ENCODE results near the gene WDR72.

WDR72 gene

DNA sequence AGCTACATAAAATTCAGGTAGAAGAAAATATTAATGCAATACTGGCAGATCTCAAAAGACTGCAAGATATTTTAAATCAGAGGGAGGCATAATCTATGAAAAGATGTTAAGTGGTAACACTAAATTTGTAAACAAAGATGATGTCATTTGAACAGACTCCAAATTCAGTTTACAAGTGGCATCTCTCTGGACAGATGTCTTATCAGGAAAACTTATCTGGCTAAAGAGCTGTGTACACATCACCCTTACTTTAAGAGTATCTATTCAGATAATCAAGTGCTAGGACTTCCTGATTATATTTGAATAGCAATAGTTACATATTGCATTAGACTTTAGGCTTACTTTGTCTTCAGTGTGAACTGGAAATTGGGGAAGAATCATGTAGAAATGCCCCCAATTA, 231.5 kb downstream of the WDR72 start:
- DNase-seq, result no peak

DNA sequence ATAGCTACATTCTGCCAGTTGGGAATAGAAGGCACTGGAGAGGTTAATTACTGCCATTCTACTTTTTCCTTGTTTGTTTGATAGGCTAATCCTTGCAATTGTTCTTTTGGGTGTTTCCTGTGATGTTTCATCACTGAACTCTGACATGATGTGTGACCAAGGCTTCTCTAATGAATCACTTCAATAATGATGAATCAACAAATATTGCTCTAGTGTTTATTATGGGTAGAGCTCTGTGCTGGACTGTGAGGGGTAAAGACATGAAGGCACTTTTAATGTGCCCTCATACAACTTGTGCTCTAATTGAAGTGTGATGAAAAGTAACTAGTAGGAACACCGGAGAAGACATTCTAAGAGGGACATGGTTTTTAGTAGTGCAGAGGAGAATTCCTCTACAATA, 233.6 kb downstream of the WDR72 start:
- no peak for DNase-seq

DNA sequence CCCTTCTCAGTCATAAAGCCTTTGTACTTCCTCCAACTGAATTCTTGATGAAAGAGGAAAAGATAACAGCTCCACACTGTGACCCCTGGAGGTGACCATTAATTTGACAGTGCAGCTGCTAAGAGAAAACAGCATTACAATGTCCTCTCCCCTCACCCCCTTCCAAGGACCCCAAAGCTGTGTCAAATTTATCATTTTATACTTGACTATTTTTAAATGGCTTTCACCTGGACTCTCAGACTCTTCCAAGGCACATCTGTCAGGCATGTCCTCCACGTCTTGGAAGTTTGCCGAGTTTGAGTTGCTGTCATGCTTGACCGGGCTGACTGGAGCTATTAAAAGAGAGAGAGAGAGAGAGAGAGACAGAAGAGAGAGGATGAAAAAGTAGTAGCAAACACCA, 236.5 kb downstream of the WDR72 start:
- no peak for DNase-seq

DNA sequence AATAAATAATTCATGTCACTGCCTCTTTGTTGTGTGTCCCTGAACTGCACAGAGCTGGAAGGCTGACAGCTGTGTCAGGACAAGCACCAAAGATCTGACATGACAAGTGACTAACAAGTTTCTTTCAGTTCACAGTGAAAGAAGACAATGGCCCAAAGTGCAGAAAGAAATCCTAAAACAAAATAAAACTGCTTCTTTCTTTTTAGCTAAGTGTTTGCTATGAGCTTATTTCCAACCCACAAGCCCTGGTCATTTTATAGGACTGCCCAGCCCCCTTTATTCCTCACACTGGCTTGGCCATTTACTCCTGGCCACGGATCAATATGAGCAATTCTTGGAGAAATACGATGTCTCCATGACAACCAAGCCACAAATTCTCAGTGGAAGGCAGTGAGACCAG, 238.5 kb downstream of the WDR72 start:
- DNase-seq, result no peak

DNA sequence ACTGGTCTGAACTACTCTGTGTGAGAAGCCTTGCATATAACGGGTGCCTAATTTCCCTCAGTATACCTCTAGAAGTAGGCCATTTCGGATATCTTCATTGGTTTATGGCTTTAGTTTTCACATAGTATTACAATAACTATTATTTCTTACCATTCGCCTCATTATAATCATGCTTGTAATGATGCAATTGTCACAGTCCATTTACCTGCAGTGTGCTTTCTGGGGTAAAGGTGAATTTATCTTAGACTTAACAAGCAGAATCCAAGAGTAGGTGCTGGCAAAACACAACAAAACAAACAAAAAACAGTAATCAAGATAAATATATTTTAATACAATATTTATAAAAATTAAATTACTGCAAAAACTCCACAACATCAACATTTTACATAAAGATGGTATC, 246.0 kb downstream of the WDR72 start:
- no peak for DNase-seq

DNA sequence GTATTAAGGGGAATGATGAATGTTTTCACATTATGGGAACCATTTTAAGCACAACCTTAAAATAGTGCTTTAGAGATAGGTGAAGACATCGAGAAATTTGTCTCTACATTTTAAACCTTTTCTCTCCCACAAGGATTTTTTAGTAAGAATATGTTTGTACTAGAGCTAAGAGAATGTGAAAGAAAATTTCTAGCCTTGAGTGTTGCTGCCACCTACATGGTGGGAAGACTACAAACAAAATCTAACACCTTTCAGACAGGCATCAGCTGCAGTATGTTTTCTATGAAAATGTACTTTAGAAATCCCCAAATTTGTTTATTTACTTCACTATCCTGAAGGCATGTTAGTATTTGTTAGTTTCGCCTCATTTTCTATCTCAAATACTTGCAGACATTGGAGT, 247.4 kb downstream of the WDR72 start:
- DNase-seq, result no peak

DNA sequence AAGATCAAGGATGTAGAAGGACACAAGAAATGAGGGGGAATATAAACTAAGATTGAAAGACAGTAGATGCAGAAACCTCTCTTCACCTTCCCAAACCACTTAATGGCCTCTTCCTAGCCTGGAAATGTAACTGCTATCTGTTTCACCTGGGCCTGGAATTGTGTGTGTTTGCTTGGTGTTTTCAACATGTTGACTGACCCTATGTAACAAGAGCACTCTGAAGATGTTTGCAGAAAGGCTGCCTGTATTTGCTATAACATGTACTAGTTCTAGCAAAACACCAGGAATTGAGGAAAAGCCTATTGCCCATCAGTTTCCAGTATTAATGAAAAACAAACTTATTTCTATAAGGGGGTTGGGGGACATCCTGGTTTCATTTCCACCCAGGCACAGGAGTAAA, 248.3 kb downstream of the WDR72 start:
- no peak for DNase-seq

DNA sequence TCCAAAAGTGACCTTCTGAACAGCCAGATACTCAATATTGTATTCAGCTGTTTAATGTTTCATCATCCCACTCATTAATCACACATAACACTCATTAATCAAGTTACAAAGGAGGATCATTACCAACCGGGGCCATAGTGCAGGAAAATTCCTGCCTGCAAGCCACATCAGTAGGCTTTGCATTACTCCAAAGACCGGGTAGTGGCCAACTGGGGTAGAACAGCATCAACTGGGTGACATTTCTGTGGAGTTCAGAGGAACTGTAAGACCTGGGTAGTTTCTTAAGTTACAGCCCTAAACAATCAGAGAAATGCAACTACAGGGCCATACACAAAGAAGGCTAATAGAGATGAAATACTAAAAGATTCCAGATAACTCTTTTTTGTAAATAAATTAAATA, 253.1 kb downstream of the WDR72 start:
- DNase-seq, result no peak

DNA sequence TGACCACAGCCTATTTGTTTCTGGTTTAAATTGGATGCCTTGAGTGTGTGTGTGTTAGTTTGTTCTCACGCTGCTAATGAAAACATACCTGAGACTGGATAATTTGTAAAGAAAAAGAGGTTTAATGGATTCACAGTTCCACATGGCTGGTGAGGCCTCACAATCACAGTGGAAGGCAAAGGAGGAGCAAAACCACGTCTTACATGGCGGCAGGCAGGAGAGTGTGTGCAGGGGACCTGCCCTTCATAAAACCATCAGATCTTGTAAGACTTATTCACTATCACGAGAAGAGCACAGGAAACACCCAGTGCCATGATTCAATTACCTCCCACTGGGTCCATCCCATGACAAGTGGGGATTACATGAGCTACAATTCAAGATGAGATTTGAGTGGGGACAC, 260.5 kb downstream of the WDR72 start:
- DNase-seq, result no peak

DNA sequence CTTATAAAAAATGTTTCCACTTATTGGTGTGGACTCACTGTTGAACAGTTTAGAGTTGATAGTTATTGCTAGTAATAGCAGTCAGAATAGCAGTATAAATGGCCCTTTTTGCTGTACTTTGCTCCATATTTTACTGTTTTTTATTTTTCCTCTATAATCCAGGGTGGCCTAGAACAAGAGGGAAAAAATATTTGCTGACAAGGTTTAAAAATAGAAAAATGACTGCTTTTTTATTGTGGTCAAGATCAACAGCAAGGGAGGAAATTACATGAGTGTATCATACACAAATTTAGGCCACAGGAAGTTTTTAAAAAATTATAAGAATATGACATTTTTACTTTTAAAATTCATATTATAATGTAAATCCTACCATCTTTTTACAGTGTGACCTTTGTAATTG, 269.1 kb downstream of the WDR72 start:
- no peak for DNase-seq

DNA sequence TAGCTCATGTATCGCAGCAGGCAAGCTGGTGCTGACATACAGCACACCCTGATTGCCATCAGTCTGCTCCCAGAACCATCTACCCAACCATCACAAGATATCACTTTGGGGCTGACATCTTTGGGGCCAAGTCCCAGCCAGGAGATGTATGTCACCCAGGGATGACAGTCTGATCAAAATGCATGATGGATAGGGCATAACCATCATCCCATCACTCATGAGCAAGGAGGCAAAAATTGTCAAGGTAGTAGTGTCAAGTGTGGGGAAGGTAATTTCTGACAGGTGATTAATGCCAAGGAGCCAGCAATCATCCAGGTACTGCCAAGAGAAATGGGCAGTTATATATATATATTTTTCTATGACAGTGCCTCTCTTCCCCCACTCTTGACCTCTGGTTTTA, 277.4 kb downstream of the WDR72 start:
- no peak for DNase-seq

DNA sequence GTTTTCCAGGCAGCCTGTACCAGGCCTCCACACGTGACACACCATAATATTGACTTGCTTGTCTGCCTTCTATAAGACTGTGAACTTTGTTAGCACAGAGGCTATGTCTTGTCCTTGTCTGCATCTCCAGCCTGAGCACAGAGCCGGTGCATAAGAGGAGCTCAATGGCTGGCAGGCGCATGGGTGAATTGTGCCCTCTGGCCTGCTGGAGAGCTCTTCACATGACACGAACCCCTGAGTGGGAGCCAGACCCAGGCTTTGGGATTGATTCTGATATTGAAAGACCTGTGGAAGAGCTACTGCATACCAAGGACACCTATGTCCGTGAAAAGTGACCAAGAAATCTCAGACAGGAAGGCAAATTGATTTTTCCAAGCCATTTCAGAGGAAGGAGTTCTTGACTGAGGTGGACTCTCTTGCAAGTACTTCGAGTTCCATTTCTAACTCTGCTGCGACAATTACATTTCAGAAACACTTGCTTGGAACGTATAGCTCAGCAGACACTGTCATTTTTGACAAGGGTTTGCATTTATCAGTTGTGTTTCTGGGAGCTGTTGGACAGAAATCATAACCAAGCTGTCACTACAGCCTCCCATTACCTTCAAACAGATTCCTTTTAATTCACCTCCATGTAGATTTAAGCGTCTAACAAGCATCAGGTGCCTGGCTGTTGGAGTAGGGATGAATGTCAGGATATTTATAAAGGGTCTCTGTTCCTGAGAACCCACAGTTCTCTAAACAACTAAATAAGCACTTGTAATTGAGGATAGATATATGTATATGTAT, 281.3 kb downstream of the WDR72 start:
- no peak for DNase-seq

DNA sequence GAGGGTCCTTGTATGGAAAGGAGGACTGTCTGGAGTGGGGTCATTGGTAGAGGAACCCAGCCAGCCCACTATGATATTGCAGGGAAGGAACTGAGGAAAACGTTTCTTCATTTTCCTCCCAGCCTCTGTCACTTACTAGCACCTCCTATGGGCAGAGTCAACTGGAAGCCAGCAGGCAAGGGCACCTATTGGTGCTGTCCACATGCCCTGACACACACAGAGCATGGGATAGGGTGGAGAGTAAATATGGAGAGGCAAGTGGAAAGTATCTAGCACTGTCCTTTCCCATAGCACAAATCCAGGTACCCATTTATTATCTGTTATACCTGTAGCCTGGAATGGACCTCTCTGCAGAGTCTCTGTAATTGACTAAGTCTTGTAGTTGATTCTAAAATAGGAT, 285.6 kb downstream of the WDR72 start:
- no peak for DNase-seq

DNA sequence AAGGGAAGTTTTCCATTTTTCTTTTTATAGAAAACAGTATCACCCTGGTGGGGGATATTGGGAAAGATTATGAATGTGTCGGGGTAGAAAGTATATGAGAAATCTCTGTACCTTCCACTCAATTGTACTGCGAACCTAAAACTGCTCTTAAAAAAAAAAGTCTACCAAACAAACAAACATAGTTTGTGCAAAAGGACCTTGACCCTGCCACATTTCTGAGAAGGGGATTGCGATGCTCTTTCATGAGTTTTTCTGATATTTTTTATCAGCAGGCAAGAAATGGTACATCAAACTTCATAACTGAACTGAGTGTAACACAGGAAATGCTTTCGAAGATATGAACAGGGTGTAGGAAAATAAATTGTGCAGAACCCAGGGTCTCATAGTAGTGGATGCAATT, 286.0 kb downstream of the WDR72 start:
- DNase-seq, result no peak

DNA sequence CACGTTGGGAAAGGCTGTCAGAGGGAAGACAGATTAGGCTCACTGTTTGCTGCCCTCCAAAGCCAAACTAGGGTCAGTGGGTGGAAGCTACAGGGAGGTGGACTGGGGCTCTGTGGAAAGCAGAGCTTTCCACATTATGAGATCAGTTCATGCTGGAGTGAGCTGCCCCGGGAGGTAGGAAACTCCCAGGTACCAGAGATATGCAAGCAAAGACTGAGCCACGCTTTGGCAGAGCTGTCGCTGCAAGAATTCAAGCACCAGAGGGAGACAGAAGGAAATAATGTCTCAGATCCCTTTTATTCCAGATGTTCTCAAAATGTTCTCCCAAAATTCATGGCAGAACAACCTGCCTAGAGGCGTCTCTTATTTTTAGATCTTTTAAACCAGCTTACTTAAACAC, 286.6 kb downstream of the WDR72 start:
- no peak for DNase-seq

DNA sequence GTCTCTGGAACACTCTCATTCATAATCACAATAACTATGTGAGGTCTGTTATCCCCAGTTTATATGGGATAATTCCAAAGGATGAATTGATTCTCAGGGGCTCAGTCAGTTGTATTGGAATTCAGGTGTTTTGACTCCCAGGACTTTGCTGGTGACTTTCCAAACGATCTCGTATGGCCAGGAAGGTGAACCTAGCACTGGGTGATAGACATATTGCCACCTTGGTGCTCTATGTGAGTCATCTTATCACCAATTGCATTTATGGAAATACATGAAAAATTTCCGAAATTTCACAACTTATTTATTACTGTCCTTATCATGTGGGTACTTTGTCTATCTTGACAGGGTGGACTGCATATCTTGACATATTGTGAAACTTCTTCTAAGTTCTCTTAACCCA, 287.3 kb downstream of the WDR72 start:
- no peak for DNase-seq

DNA sequence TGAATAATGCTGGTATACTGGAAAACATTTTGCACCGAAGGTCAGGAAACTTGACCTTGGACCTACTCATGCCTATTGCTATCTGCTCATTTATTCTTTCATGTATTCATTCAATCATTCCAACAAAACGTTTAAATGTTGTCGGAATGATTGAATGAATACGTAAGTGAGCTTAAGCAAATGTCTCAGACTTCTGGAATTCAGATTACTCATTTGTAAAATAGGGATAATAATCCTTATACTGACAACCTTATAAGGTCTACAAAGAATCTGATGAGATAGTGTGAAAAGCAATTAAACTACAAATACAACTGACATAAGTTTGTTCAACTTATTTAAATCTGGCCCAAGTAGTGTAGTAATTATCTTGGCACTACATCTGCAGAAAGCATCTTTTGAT, 288.7 kb downstream of the WDR72 start:
- DNase-seq, result no peak

DNA sequence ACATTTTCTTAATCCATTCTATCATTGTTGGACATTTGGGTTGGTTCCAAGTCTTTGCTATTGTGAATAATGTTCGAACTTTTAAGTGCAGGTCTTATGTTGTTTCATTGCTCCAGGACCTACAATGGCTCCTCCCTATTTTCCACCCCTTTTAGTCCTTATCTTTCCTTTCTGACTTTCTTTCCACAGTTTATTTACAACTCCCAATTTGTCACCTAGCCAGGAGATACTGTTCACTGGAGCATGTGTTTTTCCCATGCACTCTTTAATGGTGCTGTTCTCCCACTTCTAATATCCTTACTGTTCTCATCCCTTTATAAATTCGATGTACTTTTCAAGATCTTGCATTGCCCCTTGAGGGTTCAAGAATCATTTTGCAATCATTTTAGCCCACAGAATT, 290.0 kb downstream of the WDR72 start:
- DNase-seq, result no peak
